Ishikawa (cell line): ENCODE results near the gene GBP2.

Experiments
- CEBPB ChIP-seq: IDR thresholded peaks from 2 replicates; pipeline ENCODE4 v1.6.1; 2012
- EP300 ChIP-seq: IDR thresholded peaks from 2 replicates; pipeline ENCODE4 v1.6.1; 2012; ENCODE audit warnings: borderline replicate concordance
- FOXM1 ChIP-seq: IDR thresholded peaks from 2 replicates; pipeline ENCODE4 v1.6.1; 2012; ENCODE audit warnings: low read depth, borderline replicate concordance
- MAX ChIP-seq: IDR thresholded peaks from 2 replicates; pipeline ENCODE4 v1.6.1; 2012
- RAD21 ChIP-seq: IDR thresholded peaks from 2 replicates; pipeline ENCODE4 v1.6.1; 2012; ENCODE audit warnings: low read depth
- TAF1 ChIP-seq: IDR thresholded peaks from 2 replicates; pipeline ENCODE4 v1.6.1; 2012; ENCODE audit warnings: low read depth, mild to moderate bottlenecking

GRCh38 chr1:89143484-89143883, 17.6 kb upstream of the GBP2 start:
- TF ChIP-seq RAD21 (no peak), EP300 (no peak), MAX (no peak), CEBPB (no peak), FOXM1 (no peak), TAF1 (no peak)
